Peyer's patch (tissue), 4 donors: ENCODE results near the gene SNCG. TPM values are rescaled to one million over a fixed set of nuclear protein-coding genes. Genes with fewer than 3 reads are reported as not detected.
"Not testable (repeated sequence)": the region's sequence is repeated elsewhere in the genome, so short reads cannot be mapped to it uniquely, and the experiment has no call there.

Experiments
- DNase-seq, 3 donors: peaks; one replicate each; pipeline ENCODE4 v3.0.0-alpha.2; 2017 to 2019
- H3K27ac ChIP-seq, 4 donors: fragments of 200-600 bp; sonication (generic); one replicate each; pipeline ENCODE4 v1.5.1; 2016 to 2019
- H3K27me3 ChIP-seq, 2 donors: fragments of 200-600 bp; sonication (generic); one replicate each; pipeline ENCODE4 v1.5.1; 2019
- H3K36me3 ChIP-seq, 3 donors: fragments of 200-600 bp; sonication (generic); one replicate each; pipeline ENCODE4 v1.5.1; 2016 to 2019
- H3K4me1 ChIP-seq, 4 donors: fragments of 200-600 bp; sonication (generic); one replicate each; pipeline ENCODE4 v1.5.1; 2016 to 2019
- H3K4me3 ChIP-seq, 4 donors: fragments of 200-600 bp; sonication (generic); 1 replicate in 3 of 4; 2 replicates in 1 of 4; pipeline ENCODE4 v1.5.1; 2016 to 2019; ENCODE audit warnings: mild to moderate bottlenecking in 1 of 4
- H3K9me3 ChIP-seq, 4 donors: fragments of 200-600 bp; sonication (generic); one replicate each; pipeline ENCODE4 v1.5.1; 2016 to 2019; ENCODE audit warnings: mild to moderate bottlenecking in 1 of 4
- POLR2A ChIP-seq, 2 donors: fragments of 450-650 bp; IDR thresholded peaks; one replicate each; pipeline ENCODE4 v1.5.1; 2017; ENCODE audit warnings: antibody characterized with exemption in 2 of 2, mild to moderate bottlenecking in 2 of 2, moderate library complexity in 2 of 2
- total RNA-seq, 4 donors: library from RNA; depleted of rRNA; stranded (reverse); fragments of >200 nt; gene quantifications; one replicate each; pipeline ENCODE4 v1.1.0, GENCODE V29; 2016
- TF ChIP-seq, protein P1 (sequence below), 6 experiments: fragments of 450-650 bp in 4 of 6; fragments of 200-600 bp in 2 of 6; sonication (generic) in 1 of 6; IDR thresholded peaks; one replicate each; pipeline ENCODE4 v1.5.1; 2017 to 2019; ENCODE audit warnings: antibody characterized with exemption in 6 of 6, mild to moderate bottlenecking in 3 of 6, moderate library complexity in 1 of 6

SNCG gene
- total RNA-seq, 4 donors from 2014 or later, result 2.4 to 8.2 TPM; not detected in 2

DNA sequence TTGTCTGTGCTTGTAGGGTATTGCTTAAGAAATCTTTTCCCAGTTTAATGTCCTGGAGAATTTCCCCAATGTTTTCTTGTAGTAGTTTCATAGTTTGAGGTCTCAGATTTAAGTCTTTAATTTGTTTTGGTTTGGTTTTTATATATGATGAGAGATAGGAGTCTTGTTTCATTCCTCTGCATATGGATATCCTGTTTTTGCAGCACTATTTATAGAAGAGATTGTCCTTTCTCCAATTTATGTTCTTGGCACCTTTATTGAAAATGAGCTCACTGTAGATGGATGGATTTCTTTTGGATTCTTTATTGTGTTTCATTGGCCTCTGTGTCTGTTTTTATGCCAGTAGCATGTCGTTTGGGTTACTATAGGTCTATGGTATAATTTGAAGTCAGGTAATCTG is 30.1 kb downstream of the SNCG start:
- Histone ChIP-seq H3K27ac (no peak overlapping the region), H3K9me3 (no peaks in the 10 kb centered on the region)
- TF ChIP-seq POLR2A (IDR thresholded peaks at IDR 0.05), result no peak
- TF ChIP-seq, protein P1, sequence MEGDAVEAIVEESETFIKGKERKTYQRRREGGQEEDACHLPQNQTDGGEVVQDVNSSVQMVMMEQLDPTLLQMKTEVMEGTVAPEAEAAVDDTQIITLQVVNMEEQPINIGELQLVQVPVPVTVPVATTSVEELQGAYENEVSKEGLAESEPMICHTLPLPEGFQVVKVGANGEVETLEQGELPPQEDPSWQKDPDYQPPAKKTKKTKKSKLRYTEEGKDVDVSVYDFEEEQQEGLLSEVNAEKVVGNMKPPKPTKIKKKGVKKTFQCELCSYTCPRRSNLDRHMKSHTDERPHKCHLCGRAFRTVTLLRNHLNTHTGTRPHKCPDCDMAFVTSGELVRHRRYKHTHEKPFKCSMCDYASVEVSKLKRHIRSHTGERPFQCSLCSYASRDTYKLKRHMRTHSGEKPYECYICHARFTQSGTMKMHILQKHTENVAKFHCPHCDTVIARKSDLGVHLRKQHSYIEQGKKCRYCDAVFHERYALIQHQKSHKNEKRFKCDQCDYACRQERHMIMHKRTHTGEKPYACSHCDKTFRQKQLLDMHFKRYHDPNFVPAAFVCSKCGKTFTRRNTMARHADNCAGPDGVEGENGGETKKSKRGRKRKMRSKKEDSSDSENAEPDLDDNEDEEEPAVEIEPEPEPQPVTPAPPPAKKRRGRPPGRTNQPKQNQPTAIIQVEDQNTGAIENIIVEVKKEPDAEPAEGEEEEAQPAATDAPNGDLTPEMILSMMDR (IDR thresholded peaks at IDR 0.05), result no peak

DNA sequence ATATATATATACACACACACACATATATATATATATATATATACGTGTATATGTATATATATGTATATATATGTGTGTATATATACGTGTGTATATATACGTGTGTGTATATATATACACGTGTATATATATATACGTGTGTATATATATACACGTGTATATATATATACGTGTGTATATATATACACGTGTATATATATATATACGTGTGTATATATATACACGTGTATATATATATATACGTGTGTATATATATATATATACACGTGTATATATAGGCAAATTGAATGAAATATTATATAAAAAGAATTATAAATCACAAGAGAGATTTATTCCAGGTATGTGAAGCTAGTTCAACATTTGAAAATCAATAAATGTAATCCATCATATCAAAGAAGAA is 33.0 kb downstream of the SNCG start:
- not testable (repeated sequence) for H3K9me3 ChIP-seq, H3K4me1 ChIP-seq, H3K4me3 ChIP-seq, DNase-seq, H3K27me3 ChIP-seq, H3K27ac ChIP-seq, H3K36me3 ChIP-seq

More for the DNA sequence above, 30.1 kb downstream of the SNCG start:
- DNase-seq, result no peak
- no peak overlapping the region for H3K4me3 ChIP-seq
- no peaks in the 10 kb centered on the region for H3K27me3 ChIP-seq
- no peaks in the 10 kb centered on the region for H3K36me3 ChIP-seq
- H3K4me1 ChIP-seq, result no peaks in the 10 kb centered on the region

DNA sequence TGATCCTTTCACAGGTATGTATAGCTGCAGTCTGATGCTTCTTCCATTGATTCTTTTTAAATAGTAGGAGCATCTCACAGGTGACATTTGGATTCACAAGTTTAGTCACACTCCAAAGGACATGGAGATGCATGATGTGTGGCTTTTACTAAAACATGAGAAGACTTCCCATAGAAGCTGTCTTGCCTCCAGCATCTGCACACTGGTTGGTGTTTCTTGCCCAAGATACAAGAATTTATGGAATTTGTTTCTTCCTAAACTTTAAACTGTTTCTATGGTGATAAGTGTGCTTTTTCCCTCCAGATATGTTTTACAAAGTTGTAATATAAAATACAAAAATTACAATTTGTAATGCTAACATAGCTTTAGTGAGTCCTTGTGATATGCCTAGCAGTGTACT is 34.1 kb downstream of the SNCG start:
- no peak overlapping the region for H3K4me3 ChIP-seq
- H3K4me1 ChIP-seq, result no peaks in the 10 kb centered on the region
- H3K27ac ChIP-seq, result no peak overlapping the region
- H3K9me3 ChIP-seq, result no peaks in the 10 kb centered on the region
- no peak for TF ChIP-seq POLR2A (IDR thresholded peaks at IDR 0.05)
- TF ChIP-seq, protein P1 (IDR thresholded peaks at IDR 0.05), result no peak
- no peaks in the 10 kb centered on the region for H3K36me3 ChIP-seq
- DNase-seq, result no peak
- no peaks in the 10 kb centered on the region for H3K27me3 ChIP-seq

DNA sequence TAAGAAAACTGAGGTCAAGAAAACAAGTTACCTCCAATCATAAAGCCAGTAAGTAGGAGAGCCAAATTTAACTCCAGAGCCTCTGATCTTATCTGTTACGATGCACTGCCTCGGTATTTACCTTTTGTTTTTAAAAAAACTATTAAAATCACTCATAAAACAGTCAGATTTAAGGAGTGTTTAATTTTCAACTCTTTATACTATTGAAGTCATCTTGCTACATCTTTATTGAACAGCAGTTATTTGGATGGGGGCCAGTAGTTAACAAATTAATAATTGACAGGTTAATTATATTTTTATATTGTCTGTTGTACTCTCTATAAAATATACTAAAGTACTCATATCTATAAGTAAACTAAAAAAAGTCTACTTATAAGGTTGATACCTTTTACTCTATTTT is 34.5 kb downstream of the SNCG start:
- no peak overlapping the region for H3K4me3 ChIP-seq
- H3K27me3 ChIP-seq, result no peaks in the 10 kb centered on the region
- DNase-seq, result no peak
- H3K27ac ChIP-seq, result no peak overlapping the region
- no peaks in the 10 kb centered on the region for H3K9me3 ChIP-seq
- no peaks in the 10 kb centered on the region for H3K4me1 ChIP-seq
- TF ChIP-seq, protein P1 (IDR thresholded peaks at IDR 0.05), result no peak
- TF ChIP-seq POLR2A (IDR thresholded peaks at IDR 0.05), result no peak
- no peaks in the 10 kb centered on the region for H3K36me3 ChIP-seq

DNA sequence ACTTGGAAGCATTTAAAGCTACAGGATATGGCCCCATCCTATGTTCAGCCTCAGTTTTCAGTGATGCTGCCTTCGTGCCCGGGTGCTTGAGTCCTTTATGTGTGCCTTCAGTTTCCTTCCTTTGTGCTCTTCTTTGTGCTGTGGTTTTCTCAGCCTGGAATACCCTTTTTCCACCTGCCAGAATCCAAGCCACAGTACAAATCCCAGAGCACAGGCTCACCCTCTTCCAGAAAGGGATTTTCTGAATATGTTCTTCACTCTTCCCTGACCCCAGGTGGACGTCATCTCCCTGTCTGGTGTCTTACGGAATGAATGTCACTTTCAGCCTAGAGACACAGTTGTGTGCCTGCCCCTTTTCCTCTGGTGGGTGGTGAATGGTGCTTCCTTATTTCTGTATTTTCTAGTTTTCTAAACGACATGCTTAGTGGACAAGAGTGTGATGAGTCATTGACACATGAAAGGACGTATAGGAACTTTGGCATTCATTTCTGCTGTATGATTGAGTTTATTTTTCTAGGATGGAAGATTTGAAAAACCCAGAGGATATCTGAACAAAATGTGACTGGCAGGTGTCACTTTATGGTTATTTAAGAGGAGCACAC is 41.5 kb downstream of the SNCG start:
- not testable (repeated sequence) for H3K4me3 ChIP-seq, H3K4me1 ChIP-seq, H3K27ac ChIP-seq, H3K27me3 ChIP-seq, H3K36me3 ChIP-seq, DNase-seq, H3K9me3 ChIP-seq

DNA sequence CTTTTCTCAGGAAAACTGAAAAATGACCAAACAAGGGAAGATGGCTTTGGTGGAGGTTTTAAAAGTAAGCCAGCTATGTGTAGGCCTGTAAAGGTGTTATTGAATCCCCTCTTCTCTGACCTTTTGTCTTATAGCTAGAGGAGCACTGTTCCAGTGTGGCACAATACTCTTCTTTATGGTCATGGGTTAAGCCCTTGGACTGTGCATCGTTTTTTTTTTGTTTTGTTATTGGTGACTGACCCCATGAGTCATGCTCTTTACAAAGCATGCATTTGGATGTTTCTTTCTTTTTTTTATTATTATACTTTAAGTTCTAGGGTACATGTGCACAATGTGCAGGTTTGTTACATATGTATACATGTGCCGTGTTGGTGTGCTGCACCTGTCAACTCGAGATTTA is 42.1 kb downstream of the SNCG start:
- H3K36me3 ChIP-seq, result no peaks in the 10 kb centered on the region
- H3K9me3 ChIP-seq, result no peaks in the 10 kb centered on the region
- no peaks in the 10 kb centered on the region for H3K4me1 ChIP-seq
- H3K27me3 ChIP-seq, result no peaks in the 10 kb centered on the region
- no peak overlapping the region for H3K27ac ChIP-seq
- no peak for TF ChIP-seq POLR2A (IDR thresholded peaks at IDR 0.05)
- TF ChIP-seq, protein P1 (IDR thresholded peaks at IDR 0.05), result no peak
- DNase-seq, result no peak
- H3K4me3 ChIP-seq, result no peak overlapping the region

DNA sequence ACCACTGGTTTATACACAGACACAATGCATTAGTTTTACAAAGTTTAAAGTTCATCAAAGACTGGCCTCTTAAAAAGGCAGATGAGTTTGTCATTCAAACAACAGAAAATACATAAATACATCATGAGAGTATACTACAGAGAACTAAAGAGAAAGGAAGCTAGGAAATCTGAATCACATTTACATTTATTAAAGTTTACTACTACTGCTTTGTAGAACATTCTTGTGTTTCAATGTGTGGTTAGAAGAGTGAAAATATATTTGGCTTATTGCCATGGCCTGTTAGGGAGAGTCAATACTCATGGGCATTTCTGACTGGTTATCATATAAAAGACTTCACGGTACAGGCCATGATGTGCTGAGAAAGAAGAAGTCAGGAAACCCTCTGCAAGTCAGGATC is 48.7 kb downstream of the SNCG start:
- not testable (repeated sequence) for H3K4me3 ChIP-seq, H3K36me3 ChIP-seq, H3K27me3 ChIP-seq, H3K27ac ChIP-seq, DNase-seq, H3K4me1 ChIP-seq, H3K9me3 ChIP-seq

DNA sequence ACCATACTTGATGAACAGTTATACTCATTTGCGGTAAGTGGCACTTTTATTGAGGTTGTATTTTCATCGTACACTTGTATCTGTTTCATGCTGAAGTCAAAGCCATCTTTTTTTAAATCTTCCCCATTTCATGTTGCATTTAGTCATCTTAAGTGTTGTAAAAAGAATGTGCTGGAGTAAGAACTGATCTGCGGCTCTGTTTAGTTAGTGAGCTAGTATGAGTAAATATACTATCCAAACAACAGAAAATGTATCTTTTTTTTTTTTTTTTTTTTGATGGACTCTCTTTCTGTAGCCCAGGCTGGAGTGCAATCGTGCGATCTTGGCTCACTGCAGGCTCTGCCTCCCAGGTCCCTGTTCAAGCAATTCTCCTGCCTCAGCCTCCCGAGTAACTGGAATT is 49.3 kb downstream of the SNCG start:
- H3K4me3 ChIP-seq, H3K9me3 ChIP-seq, H3K27ac ChIP-seq, H3K36me3 ChIP-seq, DNase-seq, H3K4me1 ChIP-seq, H3K27me3 ChIP-seq: not testable (repeated sequence)

DNA sequence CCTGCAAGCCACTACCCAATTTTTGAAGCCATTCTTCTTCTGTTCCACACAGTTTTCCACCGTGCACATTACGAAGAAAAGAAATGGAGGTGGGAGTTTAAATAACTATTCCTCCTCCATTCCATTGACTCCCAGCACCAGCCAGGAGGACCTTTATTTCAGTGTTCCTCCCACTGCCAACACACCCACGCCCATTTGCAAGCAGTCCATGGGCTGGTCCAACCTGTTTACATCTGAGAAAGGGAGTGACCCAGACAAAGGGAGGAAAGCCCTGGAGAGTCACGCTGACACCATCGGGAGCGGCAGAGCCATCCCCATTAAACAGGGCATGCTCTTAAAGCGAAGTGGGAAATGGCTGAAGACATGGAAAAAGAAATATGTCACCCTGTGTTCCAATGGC is 49.9 kb downstream of the SNCG start:
- not testable (repeated sequence) for H3K4me1 ChIP-seq, H3K9me3 ChIP-seq, DNase-seq, H3K27ac ChIP-seq, H3K36me3 ChIP-seq, H3K27me3 ChIP-seq, H3K4me3 ChIP-seq

DNA sequence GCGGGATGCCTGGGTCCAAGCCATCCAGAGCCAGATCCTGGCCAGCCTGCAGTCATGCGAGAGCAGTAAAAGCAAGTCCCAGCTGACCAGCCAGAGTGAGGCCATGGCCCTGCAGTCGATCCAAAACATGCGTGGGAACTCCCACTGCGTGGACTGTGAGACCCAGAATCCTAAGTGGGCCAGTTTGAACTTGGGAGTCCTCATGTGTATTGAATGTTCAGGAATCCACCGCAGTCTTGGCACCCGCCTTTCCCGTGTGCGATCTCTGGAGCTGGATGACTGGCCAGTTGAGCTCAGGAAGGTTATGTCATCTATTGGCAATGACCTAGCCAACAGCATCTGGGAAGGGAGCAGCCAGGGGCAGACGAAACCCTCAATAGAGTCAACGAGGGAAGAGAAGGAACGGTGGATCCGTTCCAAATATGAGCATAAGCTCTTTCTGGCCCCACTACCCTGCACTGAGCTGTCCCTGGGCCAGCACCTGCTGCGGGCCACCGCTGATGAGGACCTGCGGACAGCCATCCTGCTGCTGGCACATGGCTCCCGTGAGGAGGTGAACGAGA is 50.8 kb downstream of the SNCG start:
- not testable (repeated sequence) for H3K27me3 ChIP-seq, H3K36me3 ChIP-seq, DNase-seq, H3K4me3 ChIP-seq, H3K4me1 ChIP-seq, H3K27ac ChIP-seq, H3K9me3 ChIP-seq
